Kidney epithelial cell (primary cell): ENCODE data around the gene IDS. TPM values are rescaled to one million over a fixed set of nuclear protein-coding genes. Genes with fewer than 3 reads are reported as not detected.
A peak's percentile ranks its signal among the peaks of the same experiment; 100 is the strongest.
"Not testable (repeated sequence)": the region's sequence is repeated elsewhere in the genome, so short reads cannot be mapped to it uniquely, and the experiment has no call there.

Experiments used
- DNase-seq: peaks from one replicate; pipeline ENCODE4 v3.0.0-alpha.2; 2010; ENCODE audit warnings: low read depth
- H3K27me3 ChIP-seq: 2 replicates; pipeline ENCODE4 v1.6.0; 2011; ENCODE audit warnings: low read length; ENCODE audit not compliant: control insufficient read depth, insufficient read depth
- H3K36me3 ChIP-seq: 2 replicates; pipeline ENCODE4 v1.5.1; 2011; ENCODE audit warnings: low read length; ENCODE audit not compliant: control insufficient read depth, insufficient read depth
- H3K4me3 ChIP-seq: 2 replicates; pipeline ENCODE4 v1.5.1; 2011; ENCODE audit warnings: low read depth, mild to moderate bottlenecking, control low read depth, low read length
- CTCF ChIP-seq: IDR thresholded peaks from 2 replicates; pipeline ENCODE4 v1.5.1; 2011; ENCODE audit warnings: mild to moderate bottlenecking, moderate library complexity, low read length, control low read depth, inconsistent platforms; ENCODE audit not compliant: insufficient read depth, poor library complexity, severe bottlenecking
- total RNA-seq: library from RNA; depleted of rRNA; stranded (reverse); fragments of >200 nt; gene quantifications from 2 replicates; pipeline ENCODE4 v1.2.3, GENCODE V29; 2015

IDS gene
- total RNA-seq, 1 donor from 2014 or later: 50.1 TPM

- no peaks in the 10 kb centered on the region for H3K27me3 ChIP-seq
Measured at GRCh38 chrX:149531599-149531998, 26.5 kb upstream of the IDS start.

GRCh38 chrX:149528381-149528780 lies 23.3 kb upstream of the IDS start:
- no peak for DNase-seq
- Histone ChIP-seq H3K4me3 (no peak overlapping the region), H3K27me3 (no peaks in the 10 kb centered on the region), H3K36me3 (no peaks in the 10 kb centered on the region)
- TF ChIP-seq CTCF: no peak

More at GRCh38 chrX:149531599-149531998, 26.5 kb upstream of the IDS start:
- Histone ChIP-seq H3K36me3 (no peaks in the 10 kb centered on the region), H3K4me3 (no peak overlapping the region)
- TF ChIP-seq CTCF: no peak
- DNase-seq: no peak

GRCh38 chrX:149527705-149528104 lies 22.6 kb upstream of the IDS start:
- Histone ChIP-seq H3K27me3 (no peaks in the 10 kb centered on the region), H3K4me3 (no peak overlapping the region), H3K36me3 (no peaks in the 10 kb centered on the region)
- TF ChIP-seq CTCF: peak; percentile 47
- no peak for DNase-seq

- H3K27me3 ChIP-seq, H3K4me3 ChIP-seq, DNase-seq, H3K36me3 ChIP-seq: not testable (repeated sequence)
Measured at GRCh38 chrX:149526318-149527033, 21.4 kb upstream of the IDS start.

GRCh38 chrX:149525903-149526302 lies 20.8 kb upstream of the IDS start:
- not testable (repeated sequence) for H3K36me3 ChIP-seq, DNase-seq, H3K27me3 ChIP-seq, H3K4me3 ChIP-seq

- not testable (repeated sequence) for H3K27me3 ChIP-seq, DNase-seq, H3K36me3 ChIP-seq, H3K4me3 ChIP-seq
Measured at GRCh38 chrX:149525389-149525788, 20.3 kb upstream of the IDS start.

GRCh38 chrX:149522916-149523315 lies 17.8 kb upstream of the IDS start:
- Histone ChIP-seq H3K4me3 (no peak overlapping the region), H3K36me3 (no peaks in the 10 kb centered on the region), H3K27me3 (no peaks in the 10 kb centered on the region)
- no peak for TF ChIP-seq CTCF
- no peak for DNase-seq
